ENCODE data around the gene MMP24OS. TPM values are rescaled to one million over a fixed set of nuclear protein-coding genes. Genes with fewer than 3 reads are reported as not detected.

The MMP24OS gene
- total and polyA plus RNA-seq, 4 donors, result 5.2 to 16.0 (median 10.3) TPM

- TF ChIP-seq HNF4A (conservative IDR thresholded peaks at IDR 0.05) (no peak), GABPA (IDR thresholded peaks at IDR 0.05 in 1 of 2, conservative IDR thresholded peaks at IDR 0.05 in 1 of 2) (no peak)
Measured at GRCh38 chr20:35248641-35249475, 29.1 kb downstream of the MMP24OS start (continued).

- Histone ChIP-seq H3K36me3 (ENCODE audit: control insufficient read depth in 4 of 4, insufficient read depth in 3 of 4, low read depth in 1 of 4, low read length in 3 of 4) (no peaks in the 10 kb centered on the region), H3K9ac (ENCODE audit: low read depth in 1 of 2, low read length in 2 of 2) (no peak overlapping the region), H3K4me1 (ENCODE audit: control insufficient read depth in 4 of 4, insufficient read depth in 4 of 4, low read length in 3 of 4) (no peaks in the 10 kb centered on the region), H3K27ac (ENCODE audit: low read depth in 1 of 2, low read length in 2 of 2) (no peak overlapping the region), H3K4me3 (ENCODE audit: low read depth in 1 of 3, low read length in 3 of 3) (no peak overlapping the region), H3K9me3 (ENCODE audit: control insufficient read depth in 4 of 4, low read length in 3 of 4) (no peaks in the 10 kb centered on the region), H3K27me3 (ENCODE audit: control insufficient read depth in 4 of 4, insufficient read depth in 4 of 4, low read length in 3 of 4) (no peaks in the 10 kb centered on the region)
- no peak for DNase-seq (ENCODE audit: low spot score)
- WGBS, result 90% methylated on average over 12 of the region's 12 CpGs
- TF ChIP-seq EGR1 (IDR thresholded peaks at IDR 0.05; ENCODE audit: low read depth in 2 of 2) (no peak), HNF4G (IDR thresholded peaks at IDR 0.05) (no peak), HNF4A (conservative IDR thresholded peaks at IDR 0.05) (no peak), FOXA2 (IDR thresholded peaks at IDR 0.05) (no peak), RAD21 (IDR thresholded peaks at IDR 0.05) (no peak), MAX (IDR thresholded peaks at IDR 0.05) (no peak), CTCF (IDR thresholded peaks at IDR 0.05; ENCODE audit: low read depth, low read length, missing input control) (no peak), ZBTB33 (IDR thresholded peaks at IDR 0.05) (no peak), SP1 (IDR thresholded peaks at IDR 0.05) (no peak), YY1 (IDR thresholded peaks at IDR 0.05) (no peak), REST (IDR thresholded peaks at IDR 0.05) (no peak), RXRA (IDR thresholded peaks at IDR 0.05) (no peak), JUND (IDR thresholded peaks at IDR 0.05) (no peak), TAF1 (conservative IDR thresholded peaks at IDR 0.05) (no peak), FOXA1 (IDR thresholded peaks at IDR 0.05) (no peak)
Measured at GRCh38 chr20:35246723-35247122, 31.2 kb downstream of the MMP24OS start.
